ENCODE data around the gene TPTE2.

GRCh38 chr13:19605161-19605955 is 44.0 kb upstream of the TPTE2 start:
- TF ChIP-seq POLR2A (IDR thresholded peaks at IDR 0.05) (no peak), CTCF (IDR thresholded peaks at IDR 0.05) (no peak)

Measured in uterus (tissue), 2 donors.